Measurements from ENCODE around the gene OPCML.

OPCML gene

GRCh38 chr11:133115099-133115498 lies 417.2 kb downstream of the OPCML start:
- DNase-seq = no peak

GRCh38 chr11:133107763-133108162 lies 424.5 kb downstream of the OPCML start:
- DNase-seq = no peak

- no peak for DNase-seq
Observed at GRCh38 chr11:133107136-133107535, 425.2 kb downstream of the OPCML start.

DNA sequence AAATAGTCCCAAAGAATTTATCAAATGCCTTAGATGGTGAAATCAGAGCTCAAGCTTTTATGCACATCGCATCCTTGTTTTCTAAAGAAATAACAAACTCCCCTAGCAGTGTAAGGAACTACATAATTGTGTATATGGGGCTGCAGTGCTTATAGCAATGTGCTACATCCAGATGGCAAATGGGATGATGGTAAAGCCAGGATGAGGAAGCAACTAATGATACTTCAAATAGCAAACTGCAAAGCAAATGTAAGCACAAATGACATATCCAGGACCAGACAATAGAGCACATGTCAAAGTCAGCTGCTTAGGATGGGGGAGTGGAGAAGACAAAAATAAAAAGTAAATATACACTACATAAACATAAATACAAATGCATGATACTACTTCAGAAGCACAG lies 425.9 kb downstream of the OPCML start:
- DNase-seq = no peak

DNA sequence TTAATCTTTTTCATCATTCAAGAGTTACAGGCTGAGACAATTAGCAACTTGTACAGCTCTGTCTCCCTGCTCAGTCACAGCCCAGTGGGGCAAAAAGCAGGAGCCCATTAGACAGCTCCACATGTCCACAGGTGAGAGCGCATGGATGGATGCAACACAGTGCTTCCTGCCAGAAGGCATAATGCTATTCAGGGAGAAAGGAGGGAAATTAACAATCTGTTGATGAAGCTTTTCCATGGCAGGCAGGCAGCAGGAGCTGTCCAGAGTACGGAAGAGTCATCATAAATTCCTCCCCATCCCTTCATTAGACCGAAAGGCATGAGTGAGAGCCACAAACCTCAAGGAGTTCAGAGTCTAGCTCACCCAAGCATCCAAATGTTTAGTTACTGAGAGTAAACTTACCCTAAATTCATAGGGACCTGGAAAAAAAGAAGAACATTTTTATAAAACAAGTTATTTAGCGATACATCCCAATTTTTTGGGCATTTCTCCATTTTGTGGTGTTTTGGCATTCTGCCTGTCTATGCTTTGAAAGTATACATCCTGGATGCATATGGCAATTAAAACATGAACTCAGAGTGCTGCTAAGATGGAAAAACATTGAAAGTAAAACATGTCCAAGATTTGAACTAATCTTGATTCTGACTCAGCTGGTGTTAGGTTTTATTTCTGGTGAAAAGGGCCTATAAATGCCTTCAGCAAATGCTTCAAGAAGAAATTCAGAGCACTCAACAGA lies 428.1 kb downstream of the OPCML start:
- DNase-seq = no peak

DNA sequence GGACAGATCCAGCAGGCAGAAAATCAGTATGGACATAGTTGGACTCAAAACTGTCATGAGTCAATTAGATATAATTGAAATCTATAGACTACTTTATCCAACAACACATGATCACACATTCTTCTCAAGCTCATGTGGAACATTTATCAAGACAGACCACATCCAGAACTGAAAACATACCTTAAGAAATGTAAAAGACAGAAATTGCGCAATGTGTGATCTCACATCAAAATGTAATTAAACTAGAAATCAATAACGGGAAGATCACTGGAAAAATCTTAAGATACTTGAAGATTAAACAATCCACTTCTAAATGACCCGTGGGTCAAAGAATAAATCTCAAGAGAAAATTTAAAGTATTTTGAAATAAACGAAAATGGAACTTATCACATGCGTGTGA lies 435.3 kb downstream of the OPCML start:
- DNase-seq = no peak

- no peak for DNase-seq
Observed at GRCh38 chr11:133086518-133086917, 445.8 kb downstream of the OPCML start.

DNA sequence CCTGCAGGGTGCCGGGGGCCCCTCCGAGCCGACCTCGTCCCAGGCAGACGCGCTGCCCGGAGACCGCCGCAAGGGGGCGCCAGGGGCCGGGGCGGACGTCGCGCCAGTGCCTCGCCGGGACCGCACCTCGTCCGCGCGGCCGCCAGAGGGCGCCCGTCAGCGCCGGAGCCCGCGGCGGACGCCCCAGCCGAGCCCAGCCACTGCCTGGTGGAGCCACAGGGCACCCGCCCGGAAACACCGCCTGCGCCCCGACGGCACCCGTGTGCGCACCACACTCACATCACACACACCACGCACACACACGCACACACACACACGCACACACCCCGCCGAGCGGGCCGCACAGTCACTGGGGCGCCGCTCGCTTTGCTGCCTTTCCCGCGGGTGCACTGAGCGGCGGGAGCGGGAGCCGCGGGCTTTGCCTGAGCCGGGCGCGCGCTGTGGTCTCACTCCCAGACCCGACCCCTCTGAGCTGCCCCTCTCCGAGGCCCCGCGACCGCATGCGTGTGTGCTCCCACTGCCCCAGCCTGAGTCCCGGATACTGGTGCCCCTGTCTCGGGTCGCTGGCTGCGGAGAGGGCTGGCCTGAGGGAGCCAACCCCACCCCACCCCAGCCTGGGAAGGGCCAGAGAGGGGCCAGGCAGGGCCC lies 449.3 kb downstream of the OPCML start:
- DNase-seq = peak; percentile 65

DNA sequence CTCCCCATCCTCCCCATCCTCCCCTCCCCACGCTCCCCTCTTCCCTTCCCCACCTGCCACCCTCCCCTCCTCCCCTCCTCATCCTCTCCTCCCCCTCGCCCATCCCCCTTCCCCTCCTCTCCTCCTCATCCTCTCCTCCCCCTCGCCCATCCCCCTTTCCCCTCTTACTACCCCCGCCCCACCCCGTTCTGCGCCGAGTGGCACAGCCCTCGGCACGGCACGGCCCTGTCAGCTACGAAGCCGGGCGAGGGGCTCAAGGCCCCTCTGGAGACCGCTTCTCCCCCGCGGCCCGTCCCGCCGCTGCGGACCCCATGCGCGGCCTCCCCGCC lies 449.9 kb downstream of the OPCML start:
- DNase-seq = peak; percentile 14

- no peak for DNase-seq
Observed at GRCh38 chr11:133081730-133082452, 450.4 kb downstream of the OPCML start.

DNA sequence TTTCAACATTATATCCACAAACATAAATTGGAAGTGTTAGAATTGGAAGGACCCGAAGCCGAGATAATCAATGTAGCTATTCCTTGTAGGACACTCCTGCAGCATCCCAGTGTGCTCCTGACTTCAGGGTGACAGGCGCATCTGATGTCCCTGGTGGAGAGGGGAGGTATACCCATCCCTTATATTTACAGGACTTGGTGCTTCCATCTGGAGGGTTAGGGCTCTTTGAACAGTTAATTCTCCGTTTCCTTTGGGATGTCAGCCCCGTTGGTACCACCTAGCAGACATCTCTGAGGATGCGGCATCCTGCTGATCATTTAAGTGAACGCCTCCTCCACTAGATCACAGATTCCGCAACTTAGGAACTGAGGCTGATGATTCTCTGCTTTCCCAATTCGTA lies 451.3 kb downstream of the OPCML start:
- DNase-seq = no peak

DNA sequence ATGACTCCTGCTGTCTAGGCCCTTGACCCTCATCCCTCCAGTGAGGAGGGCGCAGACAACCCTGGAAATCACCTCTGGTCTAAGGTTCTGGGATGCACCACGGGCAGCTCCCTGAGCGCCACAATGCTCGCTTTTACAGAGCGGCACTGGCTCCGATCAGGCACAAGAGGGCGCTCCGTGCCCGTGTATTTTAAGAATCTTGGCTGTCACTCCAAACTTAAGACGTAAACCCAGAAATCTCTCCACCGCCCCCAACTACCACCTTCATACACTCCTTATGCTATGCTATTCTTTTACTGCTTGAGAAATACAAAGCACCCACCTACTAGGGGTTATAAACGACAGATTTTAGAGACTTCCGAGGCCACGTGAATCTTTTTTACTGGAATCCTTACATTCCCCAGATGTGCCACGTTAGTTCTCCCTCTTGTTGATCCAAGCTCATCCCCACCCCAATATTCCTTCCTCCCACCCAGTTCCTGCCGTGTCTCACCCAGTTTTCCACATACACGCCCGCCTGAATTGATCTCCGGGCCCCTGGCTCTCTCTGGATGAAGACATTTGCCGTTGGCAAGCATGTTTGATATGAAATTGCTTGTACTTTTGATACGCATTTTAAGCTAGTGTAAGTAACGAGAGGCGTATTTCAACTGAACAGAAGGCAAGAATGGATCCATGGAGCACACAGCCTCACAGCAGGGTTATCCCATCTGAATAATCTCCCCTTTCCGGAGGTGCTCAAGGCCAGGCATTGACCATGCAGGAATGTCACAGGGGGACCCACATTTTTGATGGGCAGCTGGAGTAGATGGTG lies 453.5 kb downstream of the OPCML start:
- peak; percentile 43 for DNase-seq

GRCh38 chr11:133078012-133078411 lies 454.3 kb downstream of the OPCML start:
- DNase-seq = no peak

DNA sequence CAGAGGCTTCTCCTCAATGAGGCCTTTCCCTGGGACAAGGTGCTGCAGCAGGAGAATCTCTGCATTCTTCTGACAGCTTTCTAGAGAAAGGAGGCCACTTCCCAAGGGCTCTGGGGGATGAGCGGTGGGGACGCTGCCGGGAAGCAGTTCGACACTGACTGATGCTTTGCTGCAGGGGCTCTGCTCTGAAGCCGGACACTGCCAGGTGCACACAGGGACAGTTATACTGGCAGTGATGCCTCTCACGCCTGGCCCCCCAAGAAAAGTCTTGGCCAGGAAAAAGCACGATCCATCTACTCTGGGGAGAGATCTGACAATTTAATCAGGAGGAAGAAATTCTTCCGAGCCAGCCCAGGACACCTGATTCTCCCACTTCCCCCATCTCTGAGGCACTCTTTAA lies 456.9 kb downstream of the OPCML start:
- DNase-seq = no peak

GRCh38 chr11:133072858-133073582 lies 459.3 kb downstream of the OPCML start:
- no peak for DNase-seq

- no peak for DNase-seq
Observed at GRCh38 chr11:133072378-133072777, 459.9 kb downstream of the OPCML start.

DNA sequence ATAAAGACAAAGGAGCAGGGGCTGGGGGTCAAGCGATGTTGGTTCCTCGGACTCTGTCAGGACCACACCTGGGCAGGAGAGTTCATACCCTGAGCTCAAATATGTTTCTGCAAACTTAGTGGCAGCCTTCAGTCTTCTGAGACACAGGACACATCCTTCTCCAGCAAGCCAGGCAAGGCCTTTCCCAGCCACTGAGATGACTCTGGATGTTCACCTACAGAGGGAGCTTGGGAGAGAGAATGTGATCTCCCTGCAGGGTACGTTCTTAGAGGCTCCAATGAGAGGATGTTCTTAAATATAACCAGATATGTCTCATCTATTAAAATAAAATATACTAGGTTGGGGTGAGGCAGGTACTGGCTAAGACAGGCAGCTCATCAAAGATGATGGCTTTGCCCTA lies 461.5 kb downstream of the OPCML start:
- DNase-seq = no peak

DNA sequence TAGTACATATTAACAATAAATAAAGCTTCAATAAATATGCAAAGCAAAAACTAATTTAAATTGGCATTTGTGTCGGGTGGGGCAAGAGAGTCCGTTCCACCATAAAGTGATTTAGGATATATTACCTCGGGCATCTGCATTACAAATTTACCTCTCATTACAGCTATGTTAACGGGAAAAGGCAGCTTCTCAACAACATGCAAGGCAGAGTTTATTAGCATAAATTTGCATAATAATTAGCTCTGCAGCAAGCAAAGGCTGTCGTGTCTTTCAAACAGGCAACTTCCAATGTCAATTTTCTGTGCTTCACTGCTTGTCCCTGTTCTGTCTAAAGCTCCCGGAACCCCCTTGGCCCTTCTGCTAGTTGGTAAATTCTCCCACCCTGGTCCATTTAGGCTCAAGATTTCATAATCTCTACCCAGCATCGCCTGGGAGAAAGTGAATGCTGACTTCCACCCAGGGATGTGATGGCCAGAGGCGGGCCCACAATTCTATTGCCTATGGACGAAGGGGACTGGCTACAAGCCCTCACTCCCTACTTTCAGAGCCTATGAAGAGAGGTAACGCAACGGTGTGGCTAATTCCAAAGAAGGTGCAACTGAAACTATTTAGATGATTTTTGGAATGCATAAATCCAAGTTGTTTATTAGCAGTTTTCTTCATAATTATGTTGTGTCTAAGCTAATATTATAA lies 462.1 kb downstream of the OPCML start:
- no peak for DNase-seq

GRCh38 chr11:133065847-133066485 lies 466.3 kb downstream of the OPCML start:
- DNase-seq = peak; percentile 52

- DNase-seq = no peak
Observed at GRCh38 chr11:133064961-133065360, 467.3 kb downstream of the OPCML start.

GRCh38 chr11:133064152-133064877 lies 468.0 kb downstream of the OPCML start:
- DNase-seq = peak; percentile 72

Measured in EL (cell line).